ENCODE results near the gene ELOB.

DNA sequence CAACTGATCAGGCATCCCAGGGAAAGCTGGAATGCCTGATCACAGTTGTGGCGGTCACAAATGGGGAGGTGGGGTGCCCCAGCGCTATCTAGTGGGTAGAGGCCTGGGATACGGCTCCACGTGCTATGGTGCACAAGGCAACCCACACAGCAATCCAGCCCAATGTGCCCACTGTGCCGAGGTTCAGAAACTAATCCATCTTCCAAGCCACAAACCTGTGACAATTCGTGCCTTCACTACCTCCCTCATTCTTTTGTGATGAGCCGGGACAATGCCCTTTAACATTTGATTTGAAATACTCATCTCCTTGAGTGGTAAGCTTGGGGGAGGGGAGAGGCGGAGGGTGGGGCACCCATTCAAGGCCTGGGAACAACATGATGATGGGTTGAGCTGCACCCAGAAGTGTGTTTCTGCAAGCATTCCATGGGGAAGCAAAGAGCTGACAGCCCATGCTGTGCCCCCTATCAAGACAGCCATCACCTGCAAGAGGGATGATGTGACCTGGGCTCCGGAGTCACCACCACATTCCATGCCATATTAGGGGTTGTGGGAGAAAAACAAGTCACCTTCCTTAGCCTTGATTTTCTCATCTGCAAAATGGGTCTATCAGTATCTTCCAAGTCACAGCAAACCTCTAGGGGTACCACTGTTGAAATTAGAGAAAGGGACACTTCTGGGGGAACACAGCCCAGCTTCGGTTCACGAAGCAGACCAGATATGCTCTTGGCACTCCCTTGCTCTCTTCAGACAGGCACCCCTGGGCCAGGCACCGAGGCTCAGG lies 3.7 kb downstream of the ELOB start:
- TF ChIP-seq, protein P1, sequence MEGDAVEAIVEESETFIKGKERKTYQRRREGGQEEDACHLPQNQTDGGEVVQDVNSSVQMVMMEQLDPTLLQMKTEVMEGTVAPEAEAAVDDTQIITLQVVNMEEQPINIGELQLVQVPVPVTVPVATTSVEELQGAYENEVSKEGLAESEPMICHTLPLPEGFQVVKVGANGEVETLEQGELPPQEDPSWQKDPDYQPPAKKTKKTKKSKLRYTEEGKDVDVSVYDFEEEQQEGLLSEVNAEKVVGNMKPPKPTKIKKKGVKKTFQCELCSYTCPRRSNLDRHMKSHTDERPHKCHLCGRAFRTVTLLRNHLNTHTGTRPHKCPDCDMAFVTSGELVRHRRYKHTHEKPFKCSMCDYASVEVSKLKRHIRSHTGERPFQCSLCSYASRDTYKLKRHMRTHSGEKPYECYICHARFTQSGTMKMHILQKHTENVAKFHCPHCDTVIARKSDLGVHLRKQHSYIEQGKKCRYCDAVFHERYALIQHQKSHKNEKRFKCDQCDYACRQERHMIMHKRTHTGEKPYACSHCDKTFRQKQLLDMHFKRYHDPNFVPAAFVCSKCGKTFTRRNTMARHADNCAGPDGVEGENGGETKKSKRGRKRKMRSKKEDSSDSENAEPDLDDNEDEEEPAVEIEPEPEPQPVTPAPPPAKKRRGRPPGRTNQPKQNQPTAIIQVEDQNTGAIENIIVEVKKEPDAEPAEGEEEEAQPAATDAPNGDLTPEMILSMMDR (IDR thresholded peaks at IDR 0.05), result no peak
- TF ChIP-seq POLR2A (IDR thresholded peaks at IDR 0.05), result no peak
